PC-3 (cell line): ENCODE measurements around the gene CCDC174.

ENCODE experiments used
- EZH2 ChIP-seq: fragments of 300-600 bp; sonication (generic); IDR thresholded peaks from one replicate; pipeline ENCODE4 v1.6.1; 2017; ENCODE audit warnings: antibody characterized with exemption, mild to moderate bottlenecking, low read length; ENCODE audit not compliant: unreplicated experiment
- EZH2phosphoT487 ChIP-seq: fragments of 300-600 bp; sonication (generic); IDR thresholded peaks from 2 replicates; pipeline ENCODE4 v1.6.1; 2018; ENCODE audit warnings: mild to moderate bottlenecking, antibody characterized with exemption, low read length, borderline replicate concordance
- TF ChIP-seq, protein P1 (sequence below): fragments of 300-600 bp; sonication (generic); conservative IDR thresholded peaks from 2 replicates; pipeline ENCODE4 v1.5.1; 2017; ENCODE audit warnings: antibody characterized with exemption, low read depth, mild to moderate bottlenecking, low read length

GRCh38 chr3:14685179-14685578 lies 33.6 kb downstream of the CCDC174 start:
- TF ChIP-seq, protein P1, sequence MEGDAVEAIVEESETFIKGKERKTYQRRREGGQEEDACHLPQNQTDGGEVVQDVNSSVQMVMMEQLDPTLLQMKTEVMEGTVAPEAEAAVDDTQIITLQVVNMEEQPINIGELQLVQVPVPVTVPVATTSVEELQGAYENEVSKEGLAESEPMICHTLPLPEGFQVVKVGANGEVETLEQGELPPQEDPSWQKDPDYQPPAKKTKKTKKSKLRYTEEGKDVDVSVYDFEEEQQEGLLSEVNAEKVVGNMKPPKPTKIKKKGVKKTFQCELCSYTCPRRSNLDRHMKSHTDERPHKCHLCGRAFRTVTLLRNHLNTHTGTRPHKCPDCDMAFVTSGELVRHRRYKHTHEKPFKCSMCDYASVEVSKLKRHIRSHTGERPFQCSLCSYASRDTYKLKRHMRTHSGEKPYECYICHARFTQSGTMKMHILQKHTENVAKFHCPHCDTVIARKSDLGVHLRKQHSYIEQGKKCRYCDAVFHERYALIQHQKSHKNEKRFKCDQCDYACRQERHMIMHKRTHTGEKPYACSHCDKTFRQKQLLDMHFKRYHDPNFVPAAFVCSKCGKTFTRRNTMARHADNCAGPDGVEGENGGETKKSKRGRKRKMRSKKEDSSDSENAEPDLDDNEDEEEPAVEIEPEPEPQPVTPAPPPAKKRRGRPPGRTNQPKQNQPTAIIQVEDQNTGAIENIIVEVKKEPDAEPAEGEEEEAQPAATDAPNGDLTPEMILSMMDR, result no peak
- no peak for TF ChIP-seq EZH2
- TF ChIP-seq EZH2phosphoT487, result no peak
